HepG2 (cell line): ENCODE results near the gene UTP15.

Source experiments
- CEBPG ChIP-seq: IDR thresholded peaks from 2 replicates; pipeline ENCODE4 v1.6.1; 2016
- ELF3 ChIP-seq: IDR thresholded peaks from 2 replicates; pipeline ENCODE4 v1.6.1; 2016; ENCODE audit warnings: missing genetic modification reagents, missing compliant biosample characterization
- EZH2 ChIP-seq: conservative IDR thresholded peaks from 2 replicates; pipeline ENCODE4 v1.6.1; 2012; ENCODE audit warnings: mild to moderate bottlenecking, low read depth, low read length, moderate library complexity
- HOXA7 ChIP-seq: sonication (generic); formaldehyde crosslinking; IDR thresholded peaks from 2 replicates; pipeline ENCODE4 v1.8.1; 2022; ENCODE audit warnings: mild to moderate bottlenecking, missing genetic modification reagents, moderate library complexity
- KLF9 ChIP-seq: IDR thresholded peaks from 2 replicates; pipeline ENCODE4 v1.6.1; 2016; ENCODE audit warnings: low read depth
- RFX5 ChIP-seq: IDR thresholded peaks from 2 replicates; pipeline ENCODE4 v1.6.1; 2011; ENCODE audit warnings: low read depth, low read length, improper control_type of control experiment
- SIN3A ChIP-seq: IDR thresholded peaks from 2 replicates; pipeline ENCODE4 v1.6.1; 2011; ENCODE audit warnings: low read depth, mild to moderate bottlenecking, control low read depth, low read length, borderline replicate concordance
- SMAD1 ChIP-seq: sonication (generic); formaldehyde crosslinking; IDR thresholded peaks from 2 replicates; pipeline ENCODE4 v1.4.0; 2020; ENCODE audit warnings: missing genetic modification reagents, low read depth, mild to moderate bottlenecking, borderline replicate concordance
- ZNF775 ChIP-seq: sonication (generic); formaldehyde crosslinking; IDR thresholded peaks from 2 replicates; pipeline ENCODE4 v1.4.0; 2020; ENCODE audit warnings: missing genetic modification reagents, mild to moderate bottlenecking, moderate library complexity, borderline replicate concordance
- ZZZ3 ChIP-seq: sonication (generic); formaldehyde crosslinking; IDR thresholded peaks from 2 replicates; pipeline ENCODE4 v1.4.0; 2020; ENCODE audit warnings: missing genetic modification reagents, mild to moderate bottlenecking, borderline replicate concordance
- TF ChIP-seq, protein P1 (sequence below), 2 experiments: fragments of 450-650 bp in 1 of 2; sonication (generic) in 1 of 2; formaldehyde crosslinking in 1 of 2; IDR thresholded peaks; 2 replicates each; pipeline versions ENCODE4 v1.6.1 to v1.8.0; 2016 to 2022; ENCODE audit warnings: antibody characterized with exemption in 1 of 2, mild to moderate bottlenecking in 1 of 2, missing genetic modification reagents in 1 of 2
- TF ChIP-seq, protein P2 (sequence below): sonication (generic); formaldehyde crosslinking; IDR thresholded peaks from 2 replicates; pipeline ENCODE4 v1.5.0; 2020; ENCODE audit warnings: mild to moderate bottlenecking, missing genetic modification reagents, moderate library complexity

DNA sequence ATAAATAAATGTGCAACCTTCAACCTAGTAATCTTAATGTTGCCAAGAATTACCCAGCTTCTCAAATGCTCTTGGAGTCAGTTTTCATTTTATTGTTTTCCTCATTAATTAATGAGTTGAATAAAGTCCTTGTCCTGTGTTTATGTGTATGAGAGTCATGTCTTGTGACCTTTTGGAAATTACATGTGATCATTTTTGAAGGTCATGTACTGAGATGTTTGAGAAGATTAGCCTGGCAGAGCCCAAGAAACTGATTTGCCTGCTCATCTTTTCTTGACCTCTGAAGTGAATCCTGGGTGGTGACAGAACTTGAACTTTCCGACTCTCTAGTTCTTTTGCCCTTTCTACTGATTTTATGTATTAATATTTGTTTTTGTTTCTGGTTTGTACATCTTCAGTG, 15.5 kb upstream of the UTP15 start:
- TF ChIP-seq KLF9 (CRISPR knock-in tag) (no peak), ZNF775 (no peak), ELF3 (no peak), HOXA7 (CRISPR knock-in tag) (no peak), CEBPG (CRISPR knock-in tag) (no peak), RFX5 (no peak), SIN3A (no peak), SMAD1 (no peak), EZH2 (no peak), ZZZ3 (CRISPR knock-in tag) (no peak)
- TF ChIP-seq, protein P1, sequence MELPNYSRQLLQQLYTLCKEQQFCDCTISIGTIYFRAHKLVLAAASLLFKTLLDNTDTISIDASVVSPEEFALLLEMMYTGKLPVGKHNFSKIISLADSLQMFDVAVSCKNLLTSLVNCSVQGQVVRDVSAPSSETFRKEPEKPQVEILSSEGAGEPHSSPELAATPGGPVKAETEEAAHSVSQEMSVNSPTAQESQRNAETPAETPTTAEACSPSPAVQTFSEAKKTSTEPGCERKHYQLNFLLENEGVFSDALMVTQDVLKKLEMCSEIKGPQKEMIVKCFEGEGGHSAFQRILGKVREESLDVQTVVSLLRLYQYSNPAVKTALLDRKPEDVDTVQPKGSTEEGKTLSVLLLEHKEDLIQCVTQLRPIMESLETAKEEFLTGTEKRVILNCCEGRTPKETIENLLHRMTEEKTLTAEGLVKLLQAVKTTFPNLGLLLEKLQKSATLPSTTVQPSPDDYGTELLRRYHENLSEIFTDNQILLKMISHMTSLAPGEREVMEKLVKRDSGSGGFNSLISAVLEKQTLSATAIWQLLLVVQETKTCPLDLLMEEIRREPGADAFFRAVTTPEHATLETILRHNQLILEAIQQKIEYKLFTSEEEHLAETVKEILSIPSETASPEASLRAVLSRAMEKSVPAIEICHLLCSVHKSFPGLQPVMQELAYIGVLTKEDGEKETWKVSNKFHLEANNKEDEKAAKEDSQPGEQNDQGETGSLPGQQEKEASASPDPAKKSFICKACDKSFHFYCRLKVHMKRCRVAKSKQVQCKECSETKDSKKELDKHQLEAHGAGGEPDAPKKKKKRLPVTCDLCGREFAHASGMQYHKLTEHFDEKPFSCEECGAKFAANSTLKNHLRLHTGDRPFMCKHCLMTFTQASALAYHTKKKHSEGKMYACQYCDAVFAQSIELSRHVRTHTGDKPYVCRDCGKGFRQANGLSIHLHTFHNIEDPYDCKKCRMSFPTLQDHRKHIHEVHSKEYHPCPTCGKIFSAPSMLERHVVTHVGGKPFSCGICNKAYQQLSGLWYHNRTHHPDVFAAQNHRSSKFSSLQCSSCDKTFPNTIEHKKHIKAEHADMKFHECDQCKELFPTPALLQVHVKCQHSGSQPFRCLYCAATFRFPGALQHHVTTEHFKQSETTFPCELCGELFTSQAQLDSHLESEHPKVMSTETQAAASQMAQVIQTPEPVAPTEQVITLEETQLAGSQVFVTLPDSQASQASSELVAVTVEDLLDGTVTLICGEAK (IDR thresholded peaks at IDR 0.05), result no peak
- TF ChIP-seq, protein P1 (CRISPR knock-in tag; IDR thresholded peaks at IDR 0.05), result no peak
- TF ChIP-seq, protein P2, sequence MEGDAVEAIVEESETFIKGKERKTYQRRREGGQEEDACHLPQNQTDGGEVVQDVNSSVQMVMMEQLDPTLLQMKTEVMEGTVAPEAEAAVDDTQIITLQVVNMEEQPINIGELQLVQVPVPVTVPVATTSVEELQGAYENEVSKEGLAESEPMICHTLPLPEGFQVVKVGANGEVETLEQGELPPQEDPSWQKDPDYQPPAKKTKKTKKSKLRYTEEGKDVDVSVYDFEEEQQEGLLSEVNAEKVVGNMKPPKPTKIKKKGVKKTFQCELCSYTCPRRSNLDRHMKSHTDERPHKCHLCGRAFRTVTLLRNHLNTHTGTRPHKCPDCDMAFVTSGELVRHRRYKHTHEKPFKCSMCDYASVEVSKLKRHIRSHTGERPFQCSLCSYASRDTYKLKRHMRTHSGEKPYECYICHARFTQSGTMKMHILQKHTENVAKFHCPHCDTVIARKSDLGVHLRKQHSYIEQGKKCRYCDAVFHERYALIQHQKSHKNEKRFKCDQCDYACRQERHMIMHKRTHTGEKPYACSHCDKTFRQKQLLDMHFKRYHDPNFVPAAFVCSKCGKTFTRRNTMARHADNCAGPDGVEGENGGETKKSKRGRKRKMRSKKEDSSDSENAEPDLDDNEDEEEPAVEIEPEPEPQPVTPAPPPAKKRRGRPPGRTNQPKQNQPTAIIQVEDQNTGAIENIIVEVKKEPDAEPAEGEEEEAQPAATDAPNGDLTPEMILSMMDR (CRISPR knock-in tag), result no peak
